Measurements from ENCODE around the gene PPP1R37. TPM values are rescaled to one million over a fixed set of nuclear protein-coding genes. Genes with fewer than 3 reads are reported as not detected.
A peak's percentile ranks its signal among the peaks of the same experiment; 100 is the strongest.

Gene PPP1R37
- total RNA-seq, 1 donor from 2014 or later = 31.1 TPM

- H3K36me3 ChIP-seq = peaks cover 22% of the 10 kb centered on the region
- DNase-seq (no peak), ATAC-seq (no peak)
- TF ChIP-seq CTCF (IDR thresholded peaks at IDR 0.05) = no peak
- H3K27me3 ChIP-seq = no peaks in the 10 kb centered on the region
- intact Hi-C loops (cut with DNase I) = no loop called here
- no peak overlapping the region for H3K27ac ChIP-seq
- no peaks in the 10 kb centered on the region for H3K9me3 ChIP-seq
- H3K4me1 ChIP-seq = peaks cover 3% of the 10 kb centered on the region
- no peak overlapping the region for H3K4me3 ChIP-seq
Measured at GRCh38 chr19:45086480-45086879, 6.5 kb upstream of the PPP1R37 start.

GRCh38 chr19:45087531-45087930 is 5.4 kb upstream of the PPP1R37 start:
- intact Hi-C loops (cut with DNase I) = no loop called here
- H3K4me3 ChIP-seq = no peak overlapping the region
- H3K36me3 ChIP-seq = peaks cover 12% of the 10 kb centered on the region
- peaks cover 3% of the 10 kb centered on the region for H3K4me1 ChIP-seq
- ATAC-seq (no peak), DNase-seq (no peak)
- no peak overlapping the region for H3K27ac ChIP-seq
- no peaks in the 10 kb centered on the region for H3K9me3 ChIP-seq
- no peak for TF ChIP-seq CTCF (IDR thresholded peaks at IDR 0.05)
- no peaks in the 10 kb centered on the region for H3K27me3 ChIP-seq

- Histone ChIP-seq H3K36me3 (peaks cover 9% of the 10 kb centered on the region), H3K27me3 (no peaks in the 10 kb centered on the region), H3K27ac (no peak overlapping the region), H3K4me3 (no peak overlapping the region), H3K9me3 (no peaks in the 10 kb centered on the region), H3K4me1 (peaks cover 18% of the 10 kb centered on the region)
- intact Hi-C loops (cut with DNase I) = no loop called here
- DNase-seq = no peak
- ATAC-seq = no peak
- TF ChIP-seq CTCF (IDR thresholded peaks at IDR 0.05) = no peak
Measured at GRCh38 chr19:45090034-45090433, 2.9 kb upstream of the PPP1R37 start.

GRCh38 chr19:45090606-45091005 is 2.4 kb upstream of the PPP1R37 start:
- no peak for DNase-seq
- Histone ChIP-seq H3K9me3 (no peaks in the 10 kb centered on the region), H3K27ac (no peak overlapping the region), H3K27me3 (no peaks in the 10 kb centered on the region), H3K4me1 (peaks cover 23% of the 10 kb centered on the region), H3K4me3 (no peak overlapping the region), H3K36me3 (peaks cover 9% of the 10 kb centered on the region)
- intact Hi-C loops (cut with DNase I) = no loop called here
- no peak for ATAC-seq
- TF ChIP-seq CTCF (IDR thresholded peaks at IDR 0.05) = no peak

GRCh38 chr19:45091031-45091923 is 1.7 kb upstream of the PPP1R37 start:
- peak overlapping the region; percentile 94 for H3K27ac ChIP-seq
- no peaks in the 10 kb centered on the region for H3K27me3 ChIP-seq
- no peak for TF ChIP-seq CTCF (IDR thresholded peaks at IDR 0.05)
- peak; percentile 95 for ATAC-seq
- H3K36me3 ChIP-seq = peaks cover 9% of the 10 kb centered on the region
- H3K4me3 ChIP-seq = peak overlapping the region; percentile 92
- H3K9me3 ChIP-seq = no peaks in the 10 kb centered on the region
- intact Hi-C loops (cut with DNase I) = no loop called here
- peaks cover 29% of the 10 kb centered on the region for H3K4me1 ChIP-seq
- DNase-seq = peak; percentile 98
